Kasumi-1 (cell line): ENCODE measurements around the gene WDR55.
A peak's percentile ranks its signal among the peaks of the same experiment; 100 is the strongest.
"Not testable (repeated sequence)": the region's sequence is repeated elsewhere in the genome, so short reads cannot be mapped to it uniquely, and the experiment has no call there.

ENCODE experiments used
- DNase-seq, 2 experiments: peaks; one replicate each; lab custom pipeline; 2025; lab: John Stamatoyannopoulos, UW

The WDR55 gene

GRCh38 chr5:140711794-140712193 lies 47.1 kb downstream of the WDR55 start:
- DNase-seq = no peak

- DNase-seq = no peak
These were observed 48.9 kb downstream of the WDR55 start for GRCh38 chr5:140713562-140714094.

GRCh38 chr5:140716238-140716637 lies 51.5 kb downstream of the WDR55 start:
- not testable (repeated sequence) for DNase-seq

- no peak for DNase-seq
These were observed 53.5 kb downstream of the WDR55 start for GRCh38 chr5:140718266-140718592.

- DNase-seq = not testable (repeated sequence)
These were observed 56.0 kb downstream of the WDR55 start for GRCh38 chr5:140720738-140721137.

GRCh38 chr5:140721395-140721794 lies 56.7 kb downstream of the WDR55 start:
- peak in 1 of 2 experiments; percentile 28 for DNase-seq
